KOPT-K1 (cell line): Measurements from ENCODE around the gene ZBTB20.

Experiments used
- H3K27ac ChIP-seq: fragments of 200-600 bp; sonication (generic); 2 replicates; pipeline ENCODE4 v1.5.1; 2016; ENCODE audit warnings: antibody characterized with exemption, mild to moderate bottlenecking, low read depth, low read length; ENCODE audit not compliant: poor library complexity, severe bottlenecking
- H3K36me3 ChIP-seq: fragments of 200-600 bp; sonication (generic); 2 replicates; pipeline ENCODE4 v1.5.1; 2017; ENCODE audit warnings: antibody characterized with exemption, mild to moderate bottlenecking, low read length, moderate library complexity; ENCODE audit not compliant: insufficient read depth
- H3K9me3 ChIP-seq: fragments of 200-600 bp; sonication (generic); 2 replicates; pipeline ENCODE4 v1.5.1; 2017; ENCODE audit warnings: antibody characterized with exemption, low read length, mild to moderate bottlenecking; ENCODE audit not compliant: insufficient read depth, poor library complexity, severe bottlenecking

Gene ZBTB20

DNA sequence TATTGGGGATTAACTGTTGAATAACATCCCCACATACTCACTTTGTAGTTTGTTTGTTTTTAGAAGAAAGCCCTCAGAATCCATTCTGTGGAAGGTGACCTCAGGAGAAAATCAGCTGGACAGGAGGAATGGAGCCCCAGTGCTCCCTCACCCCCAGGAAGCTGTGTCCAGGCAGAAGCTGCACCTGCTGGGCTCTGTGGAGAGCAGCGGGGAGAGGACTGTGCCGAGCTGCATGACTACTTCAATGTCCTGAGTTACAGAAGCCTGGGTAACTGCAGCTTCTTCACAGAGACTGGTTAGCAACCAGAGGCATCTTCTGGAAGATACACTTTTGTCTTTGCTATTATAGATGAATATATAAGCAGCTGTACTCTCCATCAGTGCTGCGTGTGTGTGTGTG, 839.3 kb downstream of the ZBTB20 start:
- Histone ChIP-seq H3K9me3 (no peaks in the 10 kb centered on the region), H3K36me3 (no peaks in the 10 kb centered on the region), H3K27ac (no peak overlapping the region)

DNA sequence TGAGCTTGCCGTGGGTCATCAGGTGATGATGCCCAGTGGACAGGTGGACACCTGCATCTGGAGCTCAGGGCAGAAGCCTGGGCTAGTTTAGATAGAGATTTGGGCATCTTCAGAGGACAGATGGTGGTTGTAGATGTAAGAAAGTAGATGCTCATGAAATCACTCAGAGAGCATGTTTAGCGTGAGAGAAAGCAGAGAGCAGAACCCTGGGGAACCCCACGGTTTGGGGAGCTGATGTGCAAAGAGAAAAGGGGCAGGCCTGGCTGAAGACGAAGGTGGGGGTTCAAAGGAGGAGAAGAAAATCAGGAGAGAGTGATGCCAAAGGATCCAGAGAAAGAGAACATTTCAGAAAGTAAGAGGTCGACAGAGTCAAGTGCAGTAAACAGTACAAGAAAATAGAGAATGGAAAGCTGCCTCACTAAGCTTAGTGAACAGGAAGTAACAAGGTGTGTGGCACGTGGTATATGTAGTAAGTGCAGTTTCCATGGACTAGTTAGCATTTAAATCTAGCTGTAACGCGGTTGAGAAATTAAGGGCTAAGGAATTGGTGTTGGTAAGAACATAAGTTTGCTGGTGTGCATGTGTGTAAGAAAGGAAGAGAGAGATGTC, 839.8 kb downstream of the ZBTB20 start:
- no peak overlapping the region for H3K27ac ChIP-seq
- H3K36me3 ChIP-seq = no peaks in the 10 kb centered on the region
- no peaks in the 10 kb centered on the region for H3K9me3 ChIP-seq

DNA sequence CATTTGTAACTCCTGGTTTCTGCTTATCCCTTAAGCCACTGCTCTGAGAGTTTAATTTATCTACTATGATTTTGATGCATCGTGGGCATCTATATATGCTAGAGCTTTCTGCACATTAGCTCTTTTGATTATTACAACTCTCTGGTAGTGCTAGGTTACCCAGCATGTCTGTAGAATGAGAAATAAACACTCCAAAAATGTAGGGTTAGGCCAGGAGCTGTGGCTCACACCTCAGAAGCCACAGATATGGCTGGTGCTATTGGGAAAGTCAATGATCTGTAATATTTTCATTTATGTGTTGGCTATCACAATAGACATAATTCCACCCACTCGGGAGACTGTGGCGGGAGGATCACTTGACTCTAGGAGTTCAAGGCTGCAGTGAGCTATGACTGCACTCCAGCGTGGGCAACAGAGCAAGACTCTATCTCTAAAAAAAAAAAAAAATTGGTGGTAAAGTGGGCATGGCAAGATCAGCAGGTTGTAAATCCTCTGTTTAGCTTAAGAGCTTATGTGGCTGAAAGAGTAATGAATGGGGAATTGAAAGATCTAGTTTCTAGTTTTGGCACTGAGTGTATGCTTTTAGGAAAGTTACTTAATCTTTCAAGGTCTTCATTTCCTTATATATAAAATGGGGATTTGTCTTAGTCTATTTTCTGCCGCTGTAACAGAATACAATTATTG, 847.0 kb downstream of the ZBTB20 start:
- Histone ChIP-seq H3K36me3 (no peaks in the 10 kb centered on the region), H3K9me3 (no peaks in the 10 kb centered on the region), H3K27ac (no peak overlapping the region)

DNA sequence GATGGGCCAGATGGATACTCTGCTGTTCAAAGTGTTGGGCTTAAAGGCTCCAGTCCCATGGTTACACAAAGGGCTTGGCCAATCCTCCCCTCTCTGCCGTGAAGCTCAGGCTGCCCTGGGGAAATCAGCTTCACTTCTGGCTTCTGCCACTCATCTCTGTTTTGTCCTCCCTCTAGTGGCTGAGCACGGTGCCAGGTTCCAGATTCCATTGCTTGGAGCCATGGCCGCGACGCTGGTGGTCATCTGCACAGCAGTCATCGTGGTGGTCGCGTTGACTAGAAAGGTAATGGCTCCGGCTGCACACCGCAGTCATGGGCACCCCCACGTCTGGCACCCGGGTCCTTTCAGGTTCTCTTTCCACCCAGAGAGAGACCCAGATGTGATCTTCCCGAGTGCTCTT, 847.7 kb downstream of the ZBTB20 start:
- Histone ChIP-seq H3K9me3 (no peaks in the 10 kb centered on the region), H3K27ac (no peak overlapping the region), H3K36me3 (no peaks in the 10 kb centered on the region)

DNA sequence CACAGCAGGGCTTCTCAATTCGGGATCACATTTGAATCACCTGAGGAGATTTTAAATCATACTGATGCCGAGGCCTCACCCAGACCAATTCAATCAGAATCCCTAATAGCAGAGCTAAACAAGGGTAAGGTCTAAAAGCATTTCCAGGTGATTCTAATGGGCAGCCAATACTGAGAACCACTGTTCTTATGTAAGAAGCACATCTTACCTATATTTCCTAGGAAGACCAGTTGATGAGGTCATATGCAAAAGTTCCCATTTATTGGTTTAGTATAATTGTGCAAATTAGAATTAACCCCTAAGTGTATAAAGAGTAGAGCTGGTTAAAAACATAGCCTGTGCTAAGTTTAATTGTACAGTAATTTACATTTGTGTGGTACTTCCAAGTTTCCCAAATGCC, 851.1 kb downstream of the ZBTB20 start:
- Histone ChIP-seq H3K27ac (no peak overlapping the region), H3K9me3 (no peaks in the 10 kb centered on the region), H3K36me3 (no peaks in the 10 kb centered on the region)

DNA sequence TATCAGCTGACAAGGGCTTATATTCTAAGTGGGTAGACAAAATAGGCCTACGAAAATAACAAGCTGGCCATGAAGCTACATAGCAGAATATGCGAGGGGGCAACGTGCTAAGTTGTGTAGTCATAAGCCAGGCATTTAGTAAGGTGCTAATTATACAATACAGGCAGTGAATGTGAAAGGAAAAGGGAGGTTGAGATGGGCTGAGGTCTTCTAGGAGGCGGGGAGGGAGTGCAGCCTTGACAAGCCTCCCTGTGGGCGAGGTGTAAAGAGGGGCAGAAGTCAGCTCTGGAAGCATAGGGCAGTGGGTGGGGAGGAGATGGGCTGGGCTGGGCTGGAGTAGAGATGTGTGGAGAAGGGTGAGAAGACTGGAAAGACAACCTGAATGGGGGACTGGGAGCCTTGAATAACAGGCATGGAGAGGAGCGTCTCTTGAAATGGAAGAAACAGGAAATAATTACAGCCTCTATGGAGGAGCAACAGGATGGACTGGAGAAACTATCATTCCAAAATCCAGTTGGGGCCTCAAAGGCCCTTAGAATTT, 852.1 kb downstream of the ZBTB20 start:
- Histone ChIP-seq H3K9me3 (no peaks in the 10 kb centered on the region), H3K36me3 (no peaks in the 10 kb centered on the region), H3K27ac (no peak overlapping the region)

DNA sequence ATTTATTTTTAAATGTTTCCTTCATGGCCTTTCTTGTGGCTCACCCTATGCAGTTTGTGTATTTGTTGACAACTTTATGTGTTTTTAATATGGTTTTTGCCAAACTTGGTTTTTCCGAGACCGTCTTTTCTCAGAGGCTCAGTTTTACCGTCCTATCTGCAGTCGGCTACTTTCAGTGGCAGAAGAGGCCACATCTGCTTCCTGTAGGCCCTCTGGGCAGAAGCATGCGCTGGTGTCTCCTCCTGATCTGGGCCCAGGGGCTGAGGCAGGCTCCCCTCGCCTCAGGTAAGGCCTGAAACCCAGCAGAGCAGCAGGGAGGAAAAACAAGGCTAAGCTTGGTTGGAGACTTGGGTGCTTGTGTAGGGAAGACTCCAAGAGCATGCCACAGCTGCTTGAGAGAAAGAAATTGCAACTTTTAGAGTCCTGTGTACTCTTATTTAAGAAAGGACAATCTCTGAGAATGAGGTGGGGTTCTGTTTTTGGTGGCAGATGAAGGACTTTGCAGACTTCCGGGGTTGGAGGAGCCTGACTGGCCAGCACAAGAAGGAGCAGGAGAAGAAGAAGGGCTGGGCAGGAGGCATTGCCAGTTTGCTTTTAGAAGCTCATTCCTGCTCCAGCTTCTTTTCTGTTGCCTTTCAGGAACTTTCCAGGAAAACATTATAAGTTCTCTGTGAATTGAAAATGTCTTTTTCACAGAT, 853.1 kb downstream of the ZBTB20 start, which contains the start of gene TIGIT:
Gene TIGIT (plus strand): TSS at position 191 of the 698 bp plus-strand sequence. CDS start 34 bp downstream, at position 225.
- H3K36me3 ChIP-seq = no peaks in the 10 kb centered on the region
- no peaks in the 10 kb centered on the region for H3K9me3 ChIP-seq
- no peak within 1 kb of the TSS for H3K27ac ChIP-seq

DNA sequence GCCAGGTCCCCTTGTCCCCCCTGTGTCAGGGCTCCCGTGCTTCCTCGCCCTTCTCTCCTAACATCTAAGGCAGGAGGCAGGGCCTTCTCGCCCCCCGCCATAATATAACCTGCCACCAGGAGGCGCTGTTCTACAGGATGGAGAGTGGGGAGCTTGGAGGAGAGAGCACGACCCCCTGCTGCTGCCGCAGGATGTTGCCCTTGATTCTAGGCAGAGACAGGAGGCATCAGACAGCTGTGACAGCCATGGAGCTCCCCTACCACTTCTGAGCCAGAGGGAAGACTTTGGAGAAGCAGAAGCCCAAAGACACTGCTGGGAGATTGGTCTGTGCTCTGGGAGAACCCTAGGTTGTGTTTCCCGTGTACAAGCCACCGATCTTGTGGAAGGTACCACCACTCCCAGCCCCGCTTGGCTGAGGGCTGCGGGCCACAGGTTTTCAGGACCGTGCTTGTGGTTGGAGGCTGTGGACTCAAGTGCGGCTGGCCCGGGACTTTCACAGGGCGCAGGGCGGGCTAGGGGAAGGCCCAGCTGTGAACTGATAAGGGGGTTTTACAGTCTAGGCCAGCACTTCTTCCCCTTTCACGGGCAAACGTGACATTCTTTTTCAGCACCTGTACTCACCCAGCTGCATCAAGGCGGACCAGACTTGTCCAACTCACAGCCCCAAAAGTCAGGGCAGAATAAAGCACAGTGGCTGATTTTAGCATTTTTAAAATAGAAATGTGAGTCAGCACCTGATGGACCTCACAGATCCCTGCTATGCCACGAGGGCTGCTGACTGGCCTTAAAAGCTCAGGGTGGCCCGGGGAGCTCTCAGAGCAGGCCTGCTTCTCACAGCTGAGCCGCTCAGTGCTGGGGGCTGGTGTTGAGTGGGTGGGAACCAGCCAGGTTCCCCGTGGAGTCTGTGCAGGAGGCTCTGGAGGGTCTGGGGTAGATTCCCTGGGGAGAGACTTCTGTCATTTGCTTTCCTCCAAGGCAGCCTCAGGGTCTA, 855.9 kb downstream of the ZBTB20 start:
- Histone ChIP-seq H3K27ac (no peak overlapping the region), H3K36me3 (no peaks in the 10 kb centered on the region), H3K9me3 (no peaks in the 10 kb centered on the region)

DNA sequence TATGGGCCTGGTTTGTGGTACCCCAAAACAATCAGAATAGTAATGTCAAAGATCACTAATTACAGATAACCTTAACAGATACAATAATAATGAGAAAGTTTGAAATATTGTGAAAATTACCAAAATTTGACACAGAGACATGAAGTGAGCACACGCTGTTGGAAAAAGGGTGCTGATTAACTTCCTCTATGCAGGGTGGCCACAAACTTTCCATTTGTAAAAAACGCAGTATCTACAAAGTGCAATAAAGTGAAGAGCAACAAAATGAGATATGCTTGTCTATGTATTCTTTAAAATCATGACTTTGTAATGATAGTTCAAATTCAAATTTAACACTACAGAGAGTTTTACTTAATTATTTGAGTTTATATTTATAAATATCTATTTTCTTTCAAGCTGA, 860.8 kb downstream of the ZBTB20 start:
- H3K36me3 ChIP-seq = no peaks in the 10 kb centered on the region

DNA sequence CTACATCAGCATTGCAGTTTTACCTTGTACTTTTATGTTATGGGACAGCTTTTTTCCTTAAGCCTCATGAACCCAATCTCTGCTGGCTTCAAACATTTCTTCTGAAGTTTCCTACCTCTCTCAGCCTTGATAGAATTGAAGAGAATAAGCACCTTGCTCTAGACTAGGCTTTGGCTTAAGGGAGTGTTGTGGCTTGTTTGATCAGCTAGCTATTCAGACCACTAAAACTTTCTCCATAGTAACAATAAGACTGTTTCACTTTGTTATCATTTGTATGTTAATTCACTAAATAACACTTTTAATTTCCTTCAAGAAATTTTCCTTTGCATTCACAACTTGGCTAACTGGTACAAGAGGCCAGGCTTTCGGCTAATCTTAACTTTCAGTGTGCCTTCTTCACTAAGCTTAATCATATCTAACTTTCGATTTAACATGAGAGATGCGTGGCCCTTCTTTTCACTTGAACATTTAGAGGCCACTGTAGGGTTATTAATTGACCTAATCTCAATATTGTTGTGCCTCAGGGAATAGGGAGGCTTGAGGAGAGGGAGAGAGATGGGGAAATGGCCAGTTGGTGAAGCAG, 861.3 kb downstream of the ZBTB20 start:
- no peaks in the 10 kb centered on the region for H3K9me3 ChIP-seq
- no peaks in the 10 kb centered on the region for H3K36me3 ChIP-seq
- no peak overlapping the region for H3K27ac ChIP-seq

More for the DNA sequence above, 860.8 kb downstream of the ZBTB20 start:
- Histone ChIP-seq H3K27ac (no peak overlapping the region), H3K9me3 (no peaks in the 10 kb centered on the region)

DNA sequence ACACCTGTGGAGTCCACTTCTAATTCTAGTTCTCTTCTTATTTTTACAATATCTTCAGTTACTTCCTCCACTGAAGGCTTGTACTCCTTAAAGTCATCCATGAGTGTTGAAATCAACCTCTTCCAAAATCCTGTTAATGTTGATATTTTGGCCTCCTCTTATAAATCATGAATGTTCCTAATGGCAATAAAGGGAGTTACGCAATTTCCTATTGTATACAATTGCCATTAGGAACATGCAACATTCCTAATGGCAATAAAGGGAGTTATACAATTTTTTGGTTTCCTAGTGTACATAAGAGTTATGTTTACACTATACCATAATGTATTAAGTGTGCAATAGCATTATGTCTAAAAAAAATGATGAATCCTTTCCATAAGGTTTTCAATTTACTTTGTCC, 862.4 kb downstream of the ZBTB20 start:
- Histone ChIP-seq H3K36me3 (no peaks in the 10 kb centered on the region), H3K9me3 (no peaks in the 10 kb centered on the region), H3K27ac (no peak overlapping the region)
